HEK293 (cell line): Measurements from ENCODE around the gene RAB40C.
A peak's percentile ranks its signal among the peaks of the same experiment; 100 is the strongest.

Experiments
- BCL11B ChIP-seq: fragments of 450-650 bp; formaldehyde crosslinking; IDR thresholded peaks from 2 replicates; pipeline ENCODE4 v1.5.1; 2016; ENCODE audit warnings: low read depth, missing biosample characterization, missing genetic modification characterization
- EGR2 ChIP-seq: fragments of 450-650 bp; formaldehyde crosslinking; IDR thresholded peaks from 2 replicates; pipeline ENCODE4 v1.5.1; 2016; ENCODE audit warnings: low read depth, missing biosample characterization, missing genetic modification characterization
- GLIS1 ChIP-seq: fragments of 450-650 bp; formaldehyde crosslinking; IDR thresholded peaks from 2 replicates; pipeline ENCODE4 v1.5.1; 2016; ENCODE audit warnings: missing biosample characterization, missing genetic modification characterization
- KLF10 ChIP-seq: fragments of 450-650 bp; IDR thresholded peaks from 2 replicates; pipeline ENCODE4 v1.5.1; 2018; ENCODE audit warnings: missing biosample characterization, mild to moderate bottlenecking, missing genetic modification characterization
- KLF8 ChIP-seq: fragments of 450-650 bp; formaldehyde crosslinking; IDR thresholded peaks from 2 replicates; pipeline ENCODE4 v1.5.1; 2016; ENCODE audit warnings: missing biosample characterization, missing genetic modification characterization
- OSR2 ChIP-seq: fragments of 450-650 bp; formaldehyde crosslinking; IDR thresholded peaks from 2 replicates; pipeline ENCODE4 v1.5.1; 2016; ENCODE audit warnings: missing biosample characterization, missing genetic modification characterization
- SALL2 ChIP-seq: fragments of 450-650 bp; formaldehyde crosslinking; IDR thresholded peaks from 2 replicates; pipeline ENCODE4 v1.5.0; 2017; ENCODE audit warnings: missing biosample characterization, mild to moderate bottlenecking, missing genetic modification characterization, borderline replicate concordance
- SP3 ChIP-seq: fragments of 450-650 bp; formaldehyde crosslinking; IDR thresholded peaks from 2 replicates; pipeline ENCODE4 v1.5.1; 2016; ENCODE audit warnings: missing biosample characterization, missing genetic modification characterization
- YY2 ChIP-seq: fragments of 450-650 bp; formaldehyde crosslinking; IDR thresholded peaks from 2 replicates; pipeline ENCODE4 v1.5.1; 2016; ENCODE audit warnings: missing biosample characterization, missing genetic modification characterization
- ZBTB17 ChIP-seq: fragments of 450-650 bp; formaldehyde crosslinking; IDR thresholded peaks from 2 replicates; pipeline ENCODE4 v1.5.1; 2016; ENCODE audit warnings: missing biosample characterization, missing genetic modification characterization
- ZBTB8A ChIP-seq: fragments of 450-650 bp; formaldehyde crosslinking; IDR thresholded peaks from 2 replicates; pipeline ENCODE4 v1.5.1; 2016; ENCODE audit warnings: missing biosample characterization, missing genetic modification characterization
- ZNF10 ChIP-seq: fragments of 450-650 bp; formaldehyde crosslinking; IDR thresholded peaks from 2 replicates; pipeline ENCODE4 v1.5.1; 2017; ENCODE audit warnings: missing biosample characterization, missing genetic modification characterization
- ZNF140 ChIP-seq: fragments of 450-650 bp; formaldehyde crosslinking; IDR thresholded peaks from 2 replicates; pipeline ENCODE4 v1.5.1; 2016; ENCODE audit warnings: missing biosample characterization, missing genetic modification characterization
- ZNF175 ChIP-seq: fragments of 450-650 bp; formaldehyde crosslinking; IDR thresholded peaks from 2 replicates; pipeline ENCODE4 v1.5.1; 2016; ENCODE audit warnings: missing biosample characterization, missing genetic modification characterization
- ZNF223 ChIP-seq: fragments of 450-650 bp; formaldehyde crosslinking; IDR thresholded peaks from 2 replicates; pipeline ENCODE4 v1.5.1; 2016; ENCODE audit warnings: missing biosample characterization, missing genetic modification characterization
- ZNF266 ChIP-seq: fragments of 450-650 bp; formaldehyde crosslinking; IDR thresholded peaks from 2 replicates; pipeline ENCODE4 v1.5.1; 2016; ENCODE audit warnings: missing biosample characterization, missing genetic modification characterization, low read depth
- ZNF311 ChIP-seq: fragments of 450-650 bp; formaldehyde crosslinking; IDR thresholded peaks from 2 replicates; pipeline ENCODE4 v1.5.1; 2017; ENCODE audit warnings: missing biosample characterization, missing genetic modification characterization, borderline replicate concordance
- ZNF335 ChIP-seq: fragments of 450-650 bp; formaldehyde crosslinking; conservative IDR thresholded peaks from 2 replicates; pipeline ENCODE4 v1.5.1; 2016; ENCODE audit warnings: missing biosample characterization, missing genetic modification characterization
- ZNF341 ChIP-seq: fragments of 450-650 bp; formaldehyde crosslinking; IDR thresholded peaks from 2 replicates; pipeline ENCODE4; 2016; ENCODE audit warnings: low read depth, missing biosample characterization, missing genetic modification characterization
- ZNF433 ChIP-seq: fragments of 450-650 bp; formaldehyde crosslinking; IDR thresholded peaks from 2 replicates; pipeline ENCODE4 v1.5.1; 2016; ENCODE audit warnings: missing biosample characterization, missing genetic modification characterization, low read depth
- ZNF529 ChIP-seq: fragments of 450-650 bp; formaldehyde crosslinking; IDR thresholded peaks from 2 replicates; pipeline ENCODE4 v1.5.1; 2017; ENCODE audit warnings: missing genetic modification characterization, missing biosample characterization; ENCODE audit not compliant: insufficient replicate concordance
- ZNF555 ChIP-seq: fragments of 450-650 bp; formaldehyde crosslinking; conservative IDR thresholded peaks from 2 replicates; pipeline ENCODE4 v1.5.1; 2017; ENCODE audit warnings: missing biosample characterization, mild to moderate bottlenecking, missing genetic modification characterization, inconsistent platforms
- ZNF560 ChIP-seq: fragments of 450-650 bp; formaldehyde crosslinking; IDR thresholded peaks from 2 replicates; pipeline ENCODE4 v1.5.1; 2017; ENCODE audit warnings: missing biosample characterization, missing genetic modification characterization, borderline replicate concordance
- ZNF585B ChIP-seq: fragments of 450-650 bp; formaldehyde crosslinking; IDR thresholded peaks from 2 replicates; pipeline ENCODE4 v1.5.1; 2016; ENCODE audit warnings: missing biosample characterization, missing genetic modification characterization
- ZNF658 ChIP-seq: fragments of 450-650 bp; formaldehyde crosslinking; IDR thresholded peaks from 2 replicates; pipeline ENCODE4; 2016; ENCODE audit warnings: missing biosample characterization, missing genetic modification characterization
- ZNF670 ChIP-seq: fragments of 450-650 bp; formaldehyde crosslinking; IDR thresholded peaks from 2 replicates; pipeline ENCODE4 v1.5.1; 2016; ENCODE audit warnings: missing biosample characterization, missing genetic modification characterization, low read depth
- ZNF76 ChIP-seq: fragments of 450-650 bp; formaldehyde crosslinking; IDR thresholded peaks from 2 replicates; pipeline ENCODE4; 2016; ENCODE audit warnings: low read depth, missing biosample characterization, missing genetic modification characterization, borderline replicate concordance
- ZNF792 ChIP-seq: fragments of 450-650 bp; formaldehyde crosslinking; IDR thresholded peaks from 2 replicates; pipeline ENCODE4 v1.5.1; 2016; ENCODE audit warnings: missing biosample characterization, missing genetic modification characterization
- ZSCAN23 ChIP-seq: fragments of 450-650 bp; formaldehyde crosslinking; IDR thresholded peaks from 2 replicates; pipeline ENCODE4 v1.5.1; 2016; ENCODE audit warnings: missing biosample characterization, missing genetic modification characterization
- TF ChIP-seq, protein P1 (sequence below): fragments of 450-650 bp; formaldehyde crosslinking; optimal IDR thresholded peaks from 2 replicates; pipeline ENCODE3; 2016; ENCODE audit warnings: missing biosample characterization, mild to moderate bottlenecking, missing genetic modification characterization
- TF ChIP-seq, protein P2 (sequence below): fragments of 450-650 bp; formaldehyde crosslinking; IDR thresholded peaks from 2 replicates; pipeline ENCODE4 v1.5.1; 2017; ENCODE audit warnings: missing biosample characterization, missing genetic modification characterization
- TF ChIP-seq, protein P3 (sequence below): fragments of 450-650 bp; formaldehyde crosslinking; IDR thresholded peaks from 2 replicates; pipeline ENCODE4 v1.5.1; 2017; ENCODE audit warnings: missing biosample characterization, missing genetic modification characterization
- TF ChIP-seq, protein P4 (sequence below): fragments of 450-650 bp; formaldehyde crosslinking; IDR thresholded peaks from 2 replicates; pipeline ENCODE4 v1.5.1; 2016; ENCODE audit warnings: missing biosample characterization, missing genetic modification characterization
- TF ChIP-seq, protein P5 (sequence below): fragments of 450-650 bp; formaldehyde crosslinking; IDR thresholded peaks from 2 replicates; pipeline ENCODE4 v1.5.1; 2016; ENCODE audit warnings: missing biosample characterization, missing genetic modification characterization, low read depth

Gene RAB40C

DNA sequence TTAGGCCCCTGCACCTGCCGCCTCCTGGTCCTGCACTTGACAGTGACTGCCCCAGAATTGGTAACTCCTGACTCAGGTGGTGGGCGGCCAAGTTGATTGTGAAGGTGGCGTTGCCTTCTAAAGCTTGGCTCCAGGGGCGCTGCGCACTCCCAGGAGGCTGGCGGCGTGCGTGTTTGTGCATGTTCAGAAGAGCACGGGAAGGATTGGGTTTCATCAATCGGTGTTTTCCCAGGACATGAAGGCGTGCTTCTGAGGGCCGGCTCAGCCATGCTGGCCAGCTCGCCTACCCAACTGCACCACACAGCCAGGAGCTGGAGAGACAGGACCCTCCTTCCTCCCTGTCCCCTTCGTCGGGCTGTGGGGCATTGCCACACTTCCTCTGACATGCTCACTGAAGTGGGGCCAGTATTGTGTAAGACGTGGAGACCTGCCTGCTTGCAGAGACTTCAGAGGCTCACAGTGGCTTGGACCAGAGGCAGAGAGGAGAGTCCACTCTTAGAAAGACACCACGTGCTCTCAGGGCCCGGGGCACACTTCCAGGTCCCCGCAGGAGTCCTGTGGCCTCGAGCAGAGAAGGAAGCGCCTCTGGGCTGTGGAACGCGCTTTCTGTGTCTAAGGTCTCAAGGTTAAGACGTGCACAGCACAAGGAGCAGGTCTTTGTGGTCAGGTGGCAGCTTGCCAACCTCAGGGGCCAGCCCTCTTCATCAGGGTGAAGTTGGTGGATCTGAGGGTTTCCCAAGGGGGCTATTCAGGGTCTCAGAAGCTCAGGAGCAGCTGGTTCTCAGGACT is 2.8 kb downstream of the RAB40C start (continued):
- TF ChIP-seq ZNF10, result peak; percentile 85
- TF ChIP-seq ZNF529, result no peak
- no peak for TF ChIP-seq BCL11B (tag by site-specific recombination)
- TF ChIP-seq ZNF658, result no peak
- TF ChIP-seq KLF8 (tag by site-specific recombination), result no peak
- no peak for TF ChIP-seq ZNF266 (tag by site-specific recombination)
- TF ChIP-seq, protein P1, sequence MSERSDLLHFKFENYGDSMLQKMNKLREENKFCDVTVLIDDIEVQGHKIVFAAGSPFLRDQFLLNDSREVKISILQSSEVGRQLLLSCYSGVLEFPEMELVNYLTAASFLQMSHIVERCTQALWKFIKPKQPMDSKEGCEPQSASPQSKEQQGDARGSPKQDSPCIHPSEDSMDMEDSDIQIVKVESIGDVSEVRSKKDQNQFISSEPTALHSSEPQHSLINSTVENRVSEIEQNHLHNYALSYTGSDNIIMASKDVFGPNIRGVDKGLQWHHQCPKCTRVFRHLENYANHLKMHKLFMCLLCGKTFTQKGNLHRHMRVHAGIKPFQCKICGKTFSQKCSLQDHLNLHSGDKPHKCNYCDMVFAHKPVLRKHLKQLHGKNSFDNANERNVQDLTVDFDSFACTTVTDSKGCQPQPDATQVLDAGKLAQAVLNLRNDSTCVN, result peak; percentile 54
- TF ChIP-seq ZSCAN23 (tag by site-specific recombination), result no peak
- no peak for TF ChIP-seq ZNF792 (tag by site-specific recombination)
- TF ChIP-seq EGR2 (tag by site-specific recombination), result peak; percentile 89
- TF ChIP-seq, protein P2, sequence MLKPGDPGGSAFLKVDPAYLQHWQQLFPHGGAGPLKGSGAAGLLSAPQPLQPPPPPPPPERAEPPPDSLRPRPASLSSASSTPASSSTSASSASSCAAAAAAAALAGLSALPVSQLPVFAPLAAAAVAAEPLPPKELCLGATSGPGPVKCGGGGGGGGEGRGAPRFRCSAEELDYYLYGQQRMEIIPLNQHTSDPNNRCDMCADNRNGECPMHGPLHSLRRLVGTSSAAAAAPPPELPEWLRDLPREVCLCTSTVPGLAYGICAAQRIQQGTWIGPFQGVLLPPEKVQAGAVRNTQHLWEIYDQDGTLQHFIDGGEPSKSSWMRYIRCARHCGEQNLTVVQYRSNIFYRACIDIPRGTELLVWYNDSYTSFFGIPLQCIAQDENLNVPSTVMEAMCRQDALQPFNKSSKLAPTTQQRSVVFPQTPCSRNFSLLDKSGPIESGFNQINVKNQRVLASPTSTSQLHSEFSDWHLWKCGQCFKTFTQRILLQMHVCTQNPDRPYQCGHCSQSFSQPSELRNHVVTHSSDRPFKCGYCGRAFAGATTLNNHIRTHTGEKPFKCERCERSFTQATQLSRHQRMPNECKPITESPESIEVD, result no peak
- TF ChIP-seq ZBTB8A (tag by site-specific recombination), result peak; percentile 85
- no peak for TF ChIP-seq ZNF560 (tag by site-specific recombination)
- TF ChIP-seq OSR2 (tag by site-specific recombination), result 0 out of 2 replicates have a peak, but pooled peaks have one; percentile 5
- TF ChIP-seq ZNF670 (tag by site-specific recombination), result no peak
- TF ChIP-seq SP3 (tag by site-specific recombination), result no peak
- TF ChIP-seq ZNF223 (tag by site-specific recombination), result no peak
- TF ChIP-seq ZNF175 (tag by site-specific recombination), result no peak
- TF ChIP-seq, protein P3, sequence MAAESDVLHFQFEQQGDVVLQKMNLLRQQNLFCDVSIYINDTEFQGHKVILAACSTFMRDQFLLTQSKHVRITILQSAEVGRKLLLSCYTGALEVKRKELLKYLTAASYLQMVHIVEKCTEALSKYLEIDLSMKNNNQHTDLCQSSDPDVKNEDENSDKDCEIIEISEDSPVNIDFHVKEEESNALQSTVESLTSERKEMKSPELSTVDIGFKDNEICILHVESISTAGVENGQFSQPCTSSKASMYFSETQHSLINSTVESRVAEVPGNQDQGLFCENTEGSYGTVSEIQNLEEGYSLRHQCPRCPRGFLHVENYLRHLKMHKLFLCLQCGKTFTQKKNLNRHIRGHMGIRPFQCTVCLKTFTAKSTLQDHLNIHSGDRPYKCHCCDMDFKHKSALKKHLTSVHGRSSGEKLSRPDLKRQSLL (tag by site-specific recombination), result no peak
- peak; percentile 30; the same call in 1 of the 2 replicates for TF ChIP-seq KLF10 (tag by site-specific recombination)
- TF ChIP-seq ZNF341 (tag by site-specific recombination), result no peak
- TF ChIP-seq ZNF311 (tag by site-specific recombination), result no peak
- TF ChIP-seq ZNF335 (tag by site-specific recombination), result 0 out of 2 replicates have a peak, but pooled peaks have one; percentile 14
- peak; percentile 27; the same call in 1 of the 2 replicates for TF ChIP-seq ZNF76 (tag by site-specific recombination)
- no peak for TF ChIP-seq ZNF555
- TF ChIP-seq, protein P4, sequence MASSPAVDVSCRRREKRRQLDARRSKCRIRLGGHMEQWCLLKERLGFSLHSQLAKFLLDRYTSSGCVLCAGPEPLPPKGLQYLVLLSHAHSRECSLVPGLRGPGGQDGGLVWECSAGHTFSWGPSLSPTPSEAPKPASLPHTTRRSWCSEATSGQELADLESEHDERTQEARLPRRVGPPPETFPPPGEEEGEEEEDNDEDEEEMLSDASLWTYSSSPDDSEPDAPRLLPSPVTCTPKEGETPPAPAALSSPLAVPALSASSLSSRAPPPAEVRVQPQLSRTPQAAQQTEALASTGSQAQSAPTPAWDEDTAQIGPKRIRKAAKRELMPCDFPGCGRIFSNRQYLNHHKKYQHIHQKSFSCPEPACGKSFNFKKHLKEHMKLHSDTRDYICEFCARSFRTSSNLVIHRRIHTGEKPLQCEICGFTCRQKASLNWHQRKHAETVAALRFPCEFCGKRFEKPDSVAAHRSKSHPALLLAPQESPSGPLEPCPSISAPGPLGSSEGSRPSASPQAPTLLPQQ (tag by site-specific recombination), result peak; percentile 77; the same call in 1 of the 2 replicates
- TF ChIP-seq, protein P5, sequence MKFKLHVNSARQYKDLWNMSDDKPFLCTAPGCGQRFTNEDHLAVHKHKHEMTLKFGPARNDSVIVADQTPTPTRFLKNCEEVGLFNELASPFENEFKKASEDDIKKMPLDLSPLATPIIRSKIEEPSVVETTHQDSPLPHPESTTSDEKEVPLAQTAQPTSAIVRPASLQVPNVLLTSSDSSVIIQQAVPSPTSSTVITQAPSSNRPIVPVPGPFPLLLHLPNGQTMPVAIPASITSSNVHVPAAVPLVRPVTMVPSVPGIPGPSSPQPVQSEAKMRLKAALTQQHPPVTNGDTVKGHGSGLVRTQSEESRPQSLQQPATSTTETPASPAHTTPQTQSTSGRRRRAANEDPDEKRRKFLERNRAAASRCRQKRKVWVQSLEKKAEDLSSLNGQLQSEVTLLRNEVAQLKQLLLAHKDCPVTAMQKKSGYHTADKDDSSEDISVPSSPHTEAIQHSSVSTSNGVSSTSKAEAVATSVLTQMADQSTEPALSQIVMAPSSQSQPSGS (tag by site-specific recombination), result no peak
- TF ChIP-seq GLIS1 (tag by site-specific recombination), result peak; percentile 92
- TF ChIP-seq ZNF433 (tag by site-specific recombination), result no peak
- peak; percentile 82 for TF ChIP-seq ZBTB17 (tag by site-specific recombination)
- TF ChIP-seq ZNF585B (tag by site-specific recombination), result no peak
- TF ChIP-seq ZNF140 (tag by site-specific recombination), result no peak
- 0 out of 2 replicates have a peak, but pooled peaks have one; percentile 24 for TF ChIP-seq YY2 (tag by site-specific recombination)
- no peak for TF ChIP-seq SALL2 (tag by site-specific recombination)
